HG03159 (cell line): Measurements from ENCODE around the gene TTC33.
A peak's percentile ranks its signal among the peaks of the same experiment; 100 is the strongest.

ENCODE experiments used
- ATAC-seq: cut with Tn5 transposase; IDR thresholded peaks from one replicate; pipeline ENCODE4 v1.9.1; 2021; ENCODE audit warnings: mild to moderate bottlenecking, moderate library complexity; ENCODE audit not compliant: unreplicated experiment

TTC33 gene

DNA sequence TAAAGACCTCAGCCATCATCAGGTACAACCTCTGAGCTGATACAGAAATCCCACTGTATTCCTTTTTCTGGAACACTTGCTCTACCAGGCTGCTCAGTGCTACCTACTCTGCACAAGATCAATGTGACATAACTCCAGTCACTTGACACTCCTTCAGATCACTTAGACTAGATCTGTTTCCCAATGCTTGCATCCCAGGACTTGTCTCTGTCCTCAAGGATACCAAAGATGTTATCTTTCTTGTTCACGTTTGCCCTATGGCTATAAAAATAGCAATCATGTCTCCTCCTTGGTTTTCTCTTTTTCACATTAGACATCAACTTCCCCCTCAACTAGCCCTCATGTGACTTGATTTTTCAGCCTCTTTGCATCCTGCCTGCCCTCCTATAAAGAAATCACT is 264.1 kb downstream of the TTC33 start:
- no peak for ATAC-seq

GRCh38 chr5:40490464-40491111 is 265.2 kb downstream of the TTC33 start:
- ATAC-seq: peak; percentile 54

DNA sequence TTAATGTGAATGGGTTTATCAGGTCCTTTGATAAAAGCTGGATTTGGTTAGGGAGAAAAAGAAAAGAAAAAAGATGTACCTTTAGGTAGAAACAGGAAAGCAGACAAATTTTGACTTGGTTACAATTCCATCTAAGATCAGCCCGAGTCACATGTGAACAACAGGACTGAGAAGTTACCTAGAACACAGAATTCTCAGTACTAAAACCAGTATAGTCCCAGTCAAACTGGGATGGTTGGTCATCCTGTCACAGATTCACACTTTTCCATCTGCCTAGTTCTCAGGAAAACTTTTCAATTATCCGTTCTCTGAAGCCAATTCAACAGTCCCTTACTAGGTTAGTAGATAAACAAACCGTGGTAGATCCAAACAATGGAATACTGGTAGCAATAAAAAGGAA is 266.3 kb downstream of the TTC33 start:
- no peak for ATAC-seq

DNA sequence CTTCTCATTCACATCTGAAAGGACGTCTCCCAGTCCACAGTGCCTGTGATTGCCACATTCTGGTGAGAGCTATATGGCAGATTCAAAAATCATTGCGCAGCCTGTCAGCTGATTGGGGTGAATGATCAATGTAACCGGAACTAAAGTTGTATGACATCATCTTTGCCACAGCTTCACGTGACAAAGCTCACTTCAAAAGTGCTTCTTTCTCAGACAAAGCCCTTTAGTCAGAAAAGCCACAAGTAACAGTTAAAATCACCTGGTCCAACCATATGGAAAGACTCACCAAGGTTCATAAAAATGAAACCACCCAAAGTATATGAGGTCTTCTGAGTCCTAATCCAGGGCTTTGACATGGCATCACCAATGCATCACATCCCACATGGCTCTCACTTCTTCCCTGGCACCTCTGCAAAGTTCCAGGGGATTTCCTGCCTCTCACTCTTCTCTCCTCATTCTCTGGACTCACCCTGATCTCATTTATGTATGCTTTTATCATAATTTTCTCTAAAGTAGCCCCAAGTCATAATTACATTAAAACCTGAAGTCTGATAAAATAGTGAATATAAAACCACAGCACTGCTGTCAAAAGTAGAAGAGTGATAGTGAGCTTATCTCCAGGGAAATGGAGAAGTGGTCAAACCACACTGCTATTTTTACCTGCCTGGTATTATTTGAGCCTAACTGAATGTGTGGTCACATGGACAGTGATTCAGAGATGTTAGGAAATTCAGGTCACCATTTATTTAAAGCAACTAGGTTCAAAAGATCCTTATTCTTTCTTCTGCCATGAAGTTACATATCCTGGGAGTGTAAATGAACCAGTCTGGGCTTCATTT is 269.1 kb downstream of the TTC33 start:
- peak; percentile 53 for ATAC-seq

DNA sequence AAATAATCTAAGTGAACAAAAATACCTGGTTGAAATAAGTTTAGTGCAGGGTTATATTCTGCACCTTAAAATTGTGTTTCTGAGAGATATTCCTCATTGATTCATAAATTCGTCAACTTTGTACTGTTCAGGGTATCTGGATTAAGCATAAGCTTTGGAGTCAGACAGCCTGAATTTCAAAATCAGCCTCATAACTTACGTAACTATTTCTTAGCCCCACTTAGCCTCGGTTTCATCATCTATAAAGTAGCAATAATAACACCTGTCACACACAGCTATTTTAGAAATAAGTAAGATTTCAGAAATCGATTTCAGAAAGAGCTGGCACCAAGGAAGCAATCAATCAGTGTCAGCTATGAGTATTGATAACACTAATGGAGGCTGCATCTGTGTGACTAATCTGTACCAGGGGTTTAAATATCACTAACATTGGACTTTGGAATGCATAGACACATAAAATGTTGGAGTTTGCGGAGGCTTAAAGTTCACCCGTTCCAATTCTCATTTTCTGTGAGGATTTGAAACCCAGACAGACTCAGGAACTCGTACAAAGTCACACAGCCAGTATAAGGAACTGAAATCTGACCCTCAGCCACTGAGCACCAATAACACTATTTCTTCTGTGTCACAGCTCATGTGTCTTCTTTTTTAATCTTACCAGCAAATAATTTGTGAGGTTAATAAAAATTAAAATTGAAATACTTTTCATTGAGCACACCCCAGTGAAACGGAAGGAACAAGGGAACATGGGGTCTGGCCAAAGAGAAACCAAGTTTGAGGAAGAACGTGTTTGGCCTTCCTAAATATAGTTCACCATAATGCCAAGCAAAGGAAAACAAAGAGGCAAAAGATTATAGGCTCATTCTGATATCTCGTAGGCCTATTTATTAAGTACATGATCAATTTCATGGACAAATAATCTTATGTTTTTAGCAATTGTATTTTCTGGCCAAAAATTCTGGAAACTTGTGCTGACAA is 270.5 kb downstream of the TTC33 start:
- ATAC-seq: peak; percentile 57

GRCh38 chr5:40484495-40484894 is 271.3 kb downstream of the TTC33 start:
- ATAC-seq: peak; percentile 36

DNA sequence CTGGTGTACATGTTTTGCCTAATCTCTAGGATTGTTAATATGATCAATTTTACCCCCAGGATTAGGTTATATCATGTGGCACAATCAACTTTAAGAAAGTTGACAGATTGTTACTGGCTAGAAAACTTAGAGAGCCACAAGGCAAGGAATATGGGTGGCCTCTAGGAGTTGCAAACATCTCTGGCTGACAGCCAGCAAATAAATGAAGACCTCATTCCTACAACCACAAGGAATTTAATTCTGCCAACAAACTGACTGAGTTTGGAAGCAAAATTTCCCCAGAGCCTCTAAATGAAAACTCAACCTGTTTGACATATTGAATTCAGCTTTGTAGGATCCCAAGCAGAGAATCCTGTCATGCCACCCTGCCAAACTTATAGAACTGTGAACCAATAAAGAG is 272.4 kb downstream of the TTC33 start:
- ATAC-seq: no peak

GRCh38 chr5:40481241-40481640 is 274.5 kb downstream of the TTC33 start:
- no peak for ATAC-seq

- no peak for ATAC-seq
Observed at GRCh38 chr5:40480392-40480791, 275.4 kb downstream of the TTC33 start.

GRCh38 chr5:40479939-40480338 is 275.8 kb downstream of the TTC33 start:
- no peak for ATAC-seq

DNA sequence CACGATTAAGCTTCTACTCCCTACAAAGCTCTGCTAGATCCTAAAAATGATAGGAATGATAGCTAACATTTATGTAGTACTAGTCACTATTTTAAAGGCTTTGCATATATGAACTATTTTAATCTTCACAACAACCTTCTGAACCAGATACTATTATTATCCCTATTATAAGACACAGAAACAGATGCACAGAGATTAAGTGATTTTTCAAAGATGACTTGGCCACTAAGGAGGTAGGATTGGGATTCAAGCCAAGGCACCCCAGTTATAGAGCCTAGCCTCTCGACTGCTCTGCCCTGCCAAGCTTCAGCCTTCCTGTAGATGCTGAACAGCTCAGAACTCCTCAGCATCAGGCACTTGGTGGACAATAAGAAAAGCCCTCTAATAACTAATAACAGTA is 277.0 kb downstream of the TTC33 start:
- ATAC-seq: no peak

GRCh38 chr5:40477856-40478546 is 277.8 kb downstream of the TTC33 start:
- no peak for ATAC-seq

GRCh38 chr5:40475561-40475960 is 280.2 kb downstream of the TTC33 start:
- ATAC-seq: no peak

DNA sequence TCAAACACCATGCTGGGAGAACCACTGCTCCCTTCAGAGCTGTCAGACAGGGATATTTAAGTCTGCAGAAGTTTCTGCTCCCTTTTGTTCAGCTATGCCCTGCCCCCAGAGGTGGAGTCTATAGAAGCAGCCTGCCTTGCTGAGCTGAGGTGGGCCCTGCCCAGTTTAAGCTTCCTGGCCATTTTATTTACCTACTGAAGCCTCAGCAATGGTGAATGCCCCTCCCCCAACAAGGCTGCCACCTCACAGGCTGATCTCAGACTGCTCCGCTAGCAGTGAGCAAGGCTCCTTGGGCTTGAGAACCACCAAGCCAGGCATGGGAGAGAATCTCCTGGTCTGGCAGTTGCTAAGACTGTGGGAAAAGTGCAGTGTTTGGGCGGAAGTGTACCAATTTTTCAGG is 281.5 kb downstream of the TTC33 start:
- no peak for ATAC-seq

DNA sequence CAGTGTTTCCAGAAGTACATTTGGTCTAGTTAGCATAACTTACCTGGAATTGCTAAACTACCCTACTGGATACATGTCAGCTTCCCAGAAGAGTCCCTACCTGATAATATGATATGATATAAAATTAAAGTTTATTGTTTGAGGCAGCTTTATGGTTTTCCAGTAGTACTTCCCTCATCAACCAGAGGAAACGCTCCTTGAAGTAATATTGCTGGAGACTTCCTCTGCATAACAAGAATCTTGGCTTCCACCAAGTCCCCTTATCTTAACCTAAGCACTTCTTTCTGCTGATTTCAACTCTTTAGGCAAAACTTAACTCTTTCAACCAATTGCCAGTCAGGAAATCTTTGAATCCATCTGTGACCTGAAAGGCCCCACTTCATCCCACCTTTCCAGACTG is 290.3 kb downstream of the TTC33 start:
- no peak for ATAC-seq

GRCh38 chr5:40464511-40464910 is 291.2 kb downstream of the TTC33 start:
- ATAC-seq: no peak
